ENCODE measurements around the gene TMEM30A.

TMEM30A gene

DNA sequence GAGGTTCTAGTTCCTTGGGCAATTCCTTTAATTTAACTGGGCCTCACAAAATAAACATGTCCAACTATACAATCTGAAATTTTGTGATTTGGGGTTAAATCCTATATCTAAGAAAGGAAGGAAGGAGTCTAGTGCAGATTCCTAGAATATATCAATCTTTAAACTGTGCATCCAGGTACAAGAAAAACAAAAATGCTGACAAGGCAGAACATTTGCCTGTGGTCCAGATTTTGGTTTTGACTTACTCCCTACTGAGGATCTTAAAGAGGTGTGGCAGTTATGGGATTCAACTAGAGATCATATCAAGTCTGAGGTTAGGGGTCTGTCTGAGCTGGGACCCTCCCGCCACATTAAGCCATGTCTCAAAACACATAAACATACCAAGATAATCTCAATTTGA is 23.3 kb downstream of the TMEM30A start:
- DNase-seq = no peak

DNA sequence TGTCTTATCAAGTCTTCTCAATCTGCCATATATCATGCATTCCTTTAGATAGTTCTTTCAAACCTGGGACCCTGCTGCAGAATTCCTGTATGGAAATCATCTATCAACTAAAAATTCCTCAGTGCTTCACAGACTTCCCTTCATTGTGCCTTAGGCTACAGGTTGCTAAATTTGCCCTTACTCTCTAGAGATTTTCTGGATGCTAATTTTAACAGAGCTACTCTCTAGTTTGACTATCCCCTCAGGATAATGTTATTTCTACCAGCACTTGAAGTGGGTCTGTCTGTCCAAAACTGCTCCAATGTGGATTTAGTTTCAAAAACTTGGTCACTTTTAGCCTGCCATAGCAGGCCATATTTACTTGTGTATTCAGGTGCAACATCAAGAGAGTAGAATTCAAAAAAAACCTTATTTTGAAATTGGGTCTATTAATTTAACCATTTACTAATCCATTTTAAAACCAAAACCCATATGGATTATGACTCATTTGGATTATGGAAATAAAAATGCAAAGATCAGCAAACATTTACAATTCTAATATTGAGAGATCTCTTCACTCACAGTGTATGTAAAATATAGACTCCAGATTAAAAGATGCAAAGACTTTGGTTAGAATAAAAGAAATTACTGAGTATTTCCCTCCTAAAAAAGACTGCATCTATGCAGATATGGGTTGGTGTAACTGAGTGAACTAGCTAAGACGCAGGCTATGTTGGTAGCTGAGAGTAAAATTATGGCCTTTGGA is 27.1 kb downstream of the TMEM30A start:
- DNase-seq = no peak

DNA sequence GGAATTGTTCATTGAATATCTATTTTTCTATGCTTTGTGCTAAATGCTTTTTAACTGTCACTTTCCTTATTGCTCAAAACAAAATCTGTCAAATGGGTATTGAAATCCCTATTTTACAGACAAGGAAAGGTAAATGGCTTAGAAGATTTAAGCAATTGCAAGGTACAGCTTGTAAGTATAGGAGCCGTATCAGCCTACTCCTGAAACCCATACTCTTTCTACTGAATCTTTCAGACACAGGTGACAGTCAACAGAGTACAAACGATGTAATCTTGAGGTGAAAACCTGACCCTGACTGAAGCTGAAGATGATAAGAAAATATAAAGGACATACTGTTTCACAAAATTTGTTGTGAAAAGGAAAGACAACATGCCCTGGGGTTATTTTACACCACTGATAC is 34.0 kb downstream of the TMEM30A start:
- DNase-seq = no peak

DNA sequence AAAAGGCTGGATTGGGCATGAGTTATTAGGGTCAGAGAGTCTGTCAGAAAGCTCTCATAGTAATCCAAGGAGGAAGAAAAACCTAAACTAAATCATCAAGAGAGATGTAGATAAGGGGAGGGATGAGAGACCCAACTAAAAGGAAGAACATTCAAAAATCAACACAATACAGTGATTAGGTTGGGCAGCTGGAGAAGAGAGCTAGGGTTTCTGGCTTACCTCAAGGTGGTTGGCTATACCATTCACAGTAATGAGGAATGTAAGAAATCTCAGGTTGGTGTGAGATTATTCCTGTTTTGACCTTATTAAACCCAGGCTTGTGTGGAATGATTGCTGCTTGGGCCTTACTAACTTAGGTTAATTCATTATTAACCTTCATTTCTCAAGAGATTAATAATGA is 34.8 kb downstream of the TMEM30A start:
- DNase-seq = no peak

DNA sequence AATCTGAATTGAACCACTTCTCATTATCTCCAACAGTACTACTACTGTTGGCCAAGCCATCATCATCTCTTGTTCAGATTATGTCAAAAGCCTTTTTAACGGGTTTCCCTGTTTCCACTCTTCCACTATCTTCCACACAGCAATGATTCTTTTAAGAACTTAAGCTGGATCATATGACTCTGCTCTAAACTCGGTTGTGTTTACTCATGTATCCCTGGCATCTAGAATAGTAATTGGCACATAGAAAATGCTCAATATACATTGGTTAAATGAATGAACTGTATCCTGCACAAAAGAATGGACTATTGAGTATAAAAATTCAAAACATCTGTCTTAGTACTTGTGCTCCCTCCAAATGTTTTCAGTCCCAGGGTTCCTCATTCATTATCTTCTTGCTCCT is 38.2 kb downstream of the TMEM30A start:
- no peak for DNase-seq

DNA sequence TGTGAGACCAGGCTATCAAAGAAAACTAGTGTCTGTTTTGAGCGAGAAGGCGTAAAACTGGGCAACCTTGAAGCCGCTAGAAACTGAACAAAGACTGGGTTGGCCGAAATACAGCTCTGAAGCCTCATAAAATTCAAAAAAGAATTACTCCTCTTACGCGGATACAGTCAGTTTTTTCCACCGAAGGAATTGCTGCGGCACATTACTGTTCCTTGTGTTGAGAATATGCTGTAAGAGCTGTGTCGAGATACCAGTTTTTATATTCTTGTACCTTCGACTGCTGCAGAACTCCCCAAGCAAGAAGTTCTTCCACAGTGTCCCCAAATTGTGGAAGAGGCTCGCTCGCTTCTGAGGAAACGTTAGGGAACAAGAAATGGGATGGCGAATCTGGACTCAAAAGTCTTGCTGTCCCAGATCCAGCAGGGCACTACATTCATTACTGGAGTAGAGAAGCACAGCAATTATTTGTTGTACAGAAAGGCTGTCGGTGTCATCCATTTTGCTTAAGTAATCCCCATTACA is 40.5 kb downstream of the TMEM30A start:
- no peak for DNase-seq

DNA sequence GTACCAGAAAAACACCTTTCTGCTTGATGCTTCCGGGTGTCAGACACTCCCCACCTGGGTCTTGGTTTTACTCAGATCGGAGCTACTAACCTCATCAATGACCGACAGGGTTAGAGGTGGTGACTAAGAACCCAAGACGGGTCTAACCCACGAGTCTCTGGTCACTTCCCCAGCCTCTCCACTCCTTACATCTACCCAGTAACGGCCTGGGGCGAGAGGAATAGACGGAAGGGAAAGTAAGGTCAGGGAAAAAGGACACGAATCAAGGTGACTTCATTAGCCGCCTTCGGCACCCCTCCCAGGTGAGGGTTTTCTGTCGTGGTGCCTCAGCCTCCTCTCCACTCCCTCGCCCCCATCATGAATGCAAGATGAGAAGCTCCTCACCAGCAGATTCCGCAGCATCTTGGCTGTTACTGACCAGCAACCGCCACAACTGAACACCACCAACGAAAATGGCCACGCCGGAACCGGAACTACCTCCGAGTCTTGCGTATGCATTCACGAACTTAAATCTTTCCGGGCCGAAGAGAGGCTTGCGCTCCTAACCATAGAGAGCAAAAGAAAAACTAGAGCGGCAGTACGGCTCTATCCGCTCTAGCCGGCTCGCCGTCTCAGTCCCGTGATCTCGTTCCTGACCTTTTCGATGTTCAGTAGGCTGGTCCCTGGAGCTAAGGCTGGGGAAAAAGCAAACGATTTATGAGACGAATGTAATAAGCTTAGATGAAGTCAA is 41.1 kb downstream of the TMEM30A start, which contains the start of gene COX7A2:
TSS of gene COX7A2 (minus strand) at position 469 of the 730 bp plus-strand sequence. CDS start at position 402, 67 bp downstream.
- DNase-seq = peak; percentile 90

DNA sequence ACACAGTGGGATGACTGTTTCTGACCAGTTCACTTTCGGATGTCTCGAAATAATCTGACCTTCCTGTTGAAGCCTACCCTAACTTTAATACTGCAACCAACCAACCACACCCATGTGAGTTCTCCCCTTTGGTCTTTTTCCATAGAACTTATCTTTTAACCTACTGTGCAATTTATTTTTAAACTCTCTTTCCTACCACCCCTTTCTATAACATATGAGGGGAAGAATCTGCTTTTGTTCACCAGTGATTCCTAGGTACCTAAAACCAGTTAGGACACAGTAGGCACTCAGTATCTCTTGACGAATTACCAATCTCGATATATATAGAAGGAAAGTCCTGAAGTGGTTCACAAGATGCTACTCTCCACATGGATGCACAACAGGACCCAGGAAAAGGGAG is 48.0 kb downstream of the TMEM30A start:
- no peak for DNase-seq

DNA sequence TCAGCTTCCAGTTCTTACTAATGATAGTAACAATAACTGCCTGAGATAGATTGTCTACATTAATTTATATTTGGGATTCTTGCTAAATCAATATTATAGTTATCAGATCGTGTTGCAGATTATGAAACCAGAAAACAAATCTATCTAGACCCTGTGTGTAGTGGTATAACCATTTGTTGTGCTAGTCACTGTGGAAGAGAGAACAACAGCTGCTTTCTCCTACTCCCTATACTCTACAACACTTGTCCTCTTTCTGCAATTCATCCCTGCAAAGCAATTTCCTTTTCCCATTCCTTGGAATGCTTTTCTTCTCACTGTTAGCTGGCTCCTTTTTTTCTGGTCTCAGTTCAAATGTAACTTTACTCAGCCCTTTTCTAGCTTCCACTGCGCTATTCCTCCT is 49.3 kb downstream of the TMEM30A start:
- no peak for DNase-seq

DNA sequence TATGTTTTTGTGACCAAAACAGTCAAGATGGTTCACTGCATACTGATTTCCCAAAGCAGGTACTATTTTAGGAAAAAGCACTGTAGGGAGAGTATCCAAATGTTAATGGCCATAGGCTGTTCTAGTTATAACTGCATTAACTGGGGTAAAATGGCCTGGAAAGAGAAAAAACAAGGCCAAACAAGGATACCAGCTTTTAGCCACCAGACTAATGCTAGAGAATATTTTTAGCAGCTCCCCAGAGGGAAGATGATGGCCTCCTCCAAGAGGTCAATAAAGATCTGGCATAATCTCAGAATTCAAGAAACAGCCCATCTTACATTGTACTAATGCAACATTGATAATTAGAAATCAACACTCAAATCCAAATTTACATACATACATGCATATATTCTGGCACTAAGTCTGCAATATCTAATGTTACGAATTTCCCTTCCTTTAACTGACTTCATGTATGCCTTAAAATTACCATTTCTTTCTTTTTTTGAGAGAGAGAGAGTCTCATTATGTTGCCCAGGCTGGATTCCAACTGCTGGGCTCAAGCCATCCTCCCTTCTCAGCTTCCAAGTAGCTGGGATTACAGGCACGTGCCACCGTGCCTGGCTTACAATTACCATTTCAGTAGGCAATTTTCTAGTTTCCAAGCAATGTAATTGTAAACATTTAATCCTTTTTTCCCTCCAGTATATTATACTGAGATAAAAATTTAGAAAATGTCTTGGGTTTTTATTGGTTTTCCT is 50.3 kb downstream of the TMEM30A start:
- no peak for DNase-seq

DNA sequence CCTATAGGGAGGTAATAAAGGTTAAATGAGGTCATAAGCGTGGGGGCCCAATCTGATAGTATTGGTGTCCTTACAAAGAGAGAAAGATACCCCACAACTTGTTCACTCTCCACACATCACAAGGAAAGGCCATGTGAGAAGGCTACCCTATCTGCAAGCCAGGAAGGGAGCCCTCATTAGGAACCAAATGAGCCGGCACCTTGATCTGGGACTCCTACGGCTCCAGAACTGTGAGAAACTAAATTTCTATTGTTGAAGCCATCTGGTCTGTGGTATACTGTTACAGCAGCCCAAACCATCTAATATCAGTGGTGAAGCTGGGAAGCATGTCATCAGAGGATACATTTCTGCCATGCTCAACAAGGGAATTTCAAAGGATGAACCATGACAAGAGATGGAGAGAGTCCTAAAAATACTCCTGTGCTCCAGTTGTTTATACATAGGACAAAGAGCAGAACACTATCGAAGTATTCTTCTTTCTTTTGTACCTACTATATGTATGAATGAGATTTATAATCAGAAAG is 51.4 kb downstream of the TMEM30A start:
- DNase-seq = no peak

DNA sequence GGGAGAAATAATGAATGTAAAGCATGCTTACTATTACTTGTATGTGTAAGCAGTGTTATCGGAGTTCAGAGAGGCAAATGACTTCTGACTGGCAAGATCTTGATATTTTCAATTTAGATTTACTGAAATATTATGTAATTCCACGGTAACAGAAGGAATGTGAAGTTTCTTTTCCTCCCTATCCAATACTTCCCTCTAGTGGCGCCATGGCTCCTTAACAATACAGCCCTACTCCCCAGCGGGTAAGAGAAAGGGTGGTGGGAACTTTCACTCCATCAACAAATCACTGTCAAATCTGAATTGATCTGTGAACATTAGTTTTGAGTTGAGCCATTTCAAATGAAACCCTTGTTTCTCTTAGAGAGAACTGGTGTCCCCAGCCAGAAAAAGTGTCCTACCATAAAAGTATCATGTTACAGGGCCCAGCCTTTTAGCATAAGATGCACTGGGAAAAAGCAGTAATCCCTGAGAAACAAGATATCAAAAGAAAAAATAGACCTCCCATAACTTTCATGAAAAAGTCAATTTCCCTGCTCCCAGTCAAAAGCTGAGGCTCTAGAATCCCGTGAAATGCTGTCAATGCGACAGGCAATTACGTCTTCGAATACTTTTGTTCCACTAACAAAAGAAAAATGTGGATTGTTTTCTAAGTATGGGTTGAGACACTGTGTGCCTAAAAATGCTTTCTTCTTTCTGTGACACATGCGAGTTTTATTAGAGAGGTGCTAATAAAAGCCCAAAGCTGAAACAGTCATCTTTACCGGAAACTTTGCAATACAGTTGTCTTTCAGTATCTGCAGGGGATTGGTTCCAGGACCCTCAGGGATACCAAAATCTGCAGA is 53.9 kb downstream of the TMEM30A start:
- no peak for DNase-seq

DNA sequence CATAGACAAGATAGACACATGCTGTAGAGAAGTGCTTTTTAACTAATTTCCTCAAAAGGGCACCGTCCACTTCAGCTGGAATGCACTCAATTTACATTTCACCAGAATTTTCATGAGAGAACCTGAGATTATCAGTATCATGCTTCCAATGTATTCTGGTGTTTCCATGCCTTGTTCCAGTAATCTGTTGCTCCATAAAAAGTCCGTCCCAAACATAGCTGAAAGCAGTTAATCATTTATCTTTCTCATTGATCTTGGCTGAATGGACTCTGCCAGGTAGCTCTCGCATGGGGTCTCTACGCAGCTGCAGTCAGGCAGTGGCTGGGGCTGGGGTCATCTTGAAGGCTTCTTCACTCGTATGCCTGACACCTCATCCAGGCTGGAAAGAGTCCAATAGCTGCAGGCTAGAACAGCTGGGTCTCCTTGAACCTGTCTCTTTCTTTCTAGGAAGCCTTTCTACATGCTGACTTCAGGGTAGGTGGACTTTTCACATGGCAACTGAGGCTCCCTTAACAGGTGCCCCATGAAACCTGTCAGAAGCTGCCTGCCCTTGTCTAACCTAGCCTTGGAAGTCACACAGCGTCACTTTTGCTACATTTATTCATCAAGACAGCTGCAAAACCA is 60.2 kb downstream of the TMEM30A start:
- DNase-seq = no peak

DNA sequence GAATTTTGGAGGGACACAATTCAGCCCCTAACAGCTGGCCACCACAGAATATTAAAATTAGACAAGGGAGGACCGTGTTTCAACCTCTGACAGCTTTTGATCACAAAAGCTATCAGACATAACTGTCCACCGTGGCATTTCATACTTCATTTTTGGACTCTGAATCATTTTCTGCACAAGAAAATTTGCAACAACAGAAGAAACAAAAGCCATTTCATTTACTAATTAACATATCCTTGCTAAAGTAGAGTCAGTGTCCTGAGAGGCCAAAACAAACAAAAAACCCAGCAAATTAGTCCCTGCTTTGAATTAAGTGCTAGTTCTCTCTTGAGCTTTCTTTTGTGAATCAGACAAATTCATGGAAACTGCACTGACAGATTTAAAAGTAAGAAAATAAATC is 61.2 kb downstream of the TMEM30A start:
- DNase-seq = no peak

DNA sequence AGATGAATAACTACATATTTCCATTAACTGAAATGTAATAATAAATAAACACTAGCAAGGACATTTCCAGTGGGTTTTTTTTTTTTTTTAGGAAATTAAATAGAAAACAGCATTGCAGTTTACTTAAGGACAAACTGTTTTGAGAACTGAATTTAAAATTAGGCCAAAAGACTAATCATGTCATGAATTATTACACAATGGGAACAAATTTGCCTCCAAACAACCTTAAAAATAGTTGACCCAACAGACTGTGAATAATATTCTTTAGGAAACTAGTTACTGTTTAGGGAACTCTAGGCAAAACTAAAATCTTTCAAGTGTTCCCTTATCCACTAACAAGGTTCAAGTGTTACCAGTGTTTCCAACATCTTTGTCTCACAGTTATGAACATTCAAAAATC is 62.3 kb downstream of the TMEM30A start:
- DNase-seq = no peak

DNA sequence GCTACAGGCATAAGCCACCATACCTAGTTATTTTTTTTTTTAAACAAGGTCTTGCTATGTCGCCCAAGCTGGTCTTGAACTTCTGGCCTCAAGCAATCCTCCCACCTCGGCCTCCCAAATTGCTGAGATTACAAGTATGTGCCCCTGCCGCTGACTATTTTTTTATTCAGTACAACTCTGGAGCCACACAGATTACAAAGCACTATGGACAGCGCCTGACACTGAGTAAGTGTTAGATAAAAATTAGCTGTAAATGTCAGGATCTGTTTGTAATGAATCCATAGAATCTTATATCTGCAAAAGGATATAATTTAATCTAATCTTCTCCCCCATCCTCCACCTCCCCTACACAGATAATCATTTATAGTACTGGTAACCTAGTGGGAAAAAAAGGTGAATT is 63.5 kb downstream of the TMEM30A start:
- no peak for DNase-seq

DNA sequence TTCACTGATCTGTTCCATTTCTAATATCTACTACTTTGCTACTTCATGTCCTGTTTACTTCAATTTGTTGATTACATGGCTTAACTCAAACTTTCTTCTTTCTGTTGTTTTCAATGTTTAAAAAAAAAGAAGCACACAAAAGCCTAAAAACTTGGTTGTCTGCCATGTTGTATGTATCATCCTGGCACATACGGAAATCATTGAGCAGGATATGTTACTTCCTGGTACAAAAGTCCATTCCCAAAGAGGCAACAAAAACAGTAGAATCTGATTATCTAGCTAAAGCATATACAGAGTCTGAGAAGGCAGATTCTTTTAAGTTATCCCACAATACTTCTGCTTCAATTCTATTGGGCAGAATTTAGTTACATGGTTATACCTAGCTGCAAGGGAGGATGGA is 64.2 kb downstream of the TMEM30A start:
- no peak for DNase-seq

DNA sequence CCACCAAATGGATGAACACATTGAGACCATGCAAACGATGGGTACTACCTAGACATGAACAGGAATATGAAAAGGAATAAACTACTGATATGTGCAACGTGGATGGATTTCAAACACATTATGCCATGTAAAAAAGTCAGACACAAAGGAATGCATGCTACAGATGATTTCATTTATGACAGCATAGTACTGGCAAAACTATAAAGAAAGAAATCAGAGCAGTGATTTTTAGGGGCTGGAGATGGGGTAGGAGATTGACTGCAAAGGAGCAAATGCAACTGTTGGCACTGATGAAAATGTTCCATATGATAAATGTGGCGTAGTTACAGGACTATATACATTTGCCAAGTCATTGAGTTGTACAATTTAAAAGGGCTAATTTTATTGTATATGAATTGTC is 65.3 kb downstream of the TMEM30A start:
- no peak for DNase-seq

DNA sequence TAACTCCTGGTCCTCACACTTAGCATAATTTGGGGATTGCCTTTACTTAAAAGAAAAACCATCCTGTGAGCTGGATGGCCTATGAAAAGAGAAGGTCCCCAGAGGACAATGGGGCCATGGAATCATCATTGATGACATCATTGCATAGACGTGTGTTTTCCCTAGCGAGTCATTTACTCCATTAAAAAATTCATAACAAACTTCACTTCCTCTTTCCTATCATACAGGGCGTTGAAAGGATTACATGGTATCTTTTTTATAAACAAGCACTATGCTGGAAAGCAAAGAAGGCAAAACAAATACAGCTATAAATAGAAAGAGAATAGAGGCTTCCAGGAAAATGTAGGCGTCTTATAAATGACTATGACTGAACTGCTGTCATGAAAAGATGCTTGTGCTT is 67.4 kb downstream of the TMEM30A start:
- DNase-seq = no peak

DNA sequence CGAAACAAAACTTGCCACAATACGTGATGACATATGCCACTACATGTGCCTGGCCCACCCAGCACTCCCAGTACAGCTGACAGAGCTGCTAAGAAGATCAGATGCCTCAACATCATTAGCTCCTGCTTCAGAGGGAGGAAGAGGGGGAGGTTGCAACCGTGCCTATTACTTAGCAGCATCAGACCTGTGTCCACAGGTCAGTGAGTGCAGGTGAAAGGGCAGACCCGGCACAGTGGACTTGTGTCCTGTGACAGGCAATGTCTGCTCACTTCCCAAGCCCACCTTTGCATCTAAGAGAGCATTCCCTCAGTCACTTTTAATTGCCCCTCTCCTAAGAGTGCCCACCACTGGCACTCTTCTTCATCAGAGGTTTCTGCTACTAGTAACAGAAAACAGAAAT is 69.3 kb downstream of the TMEM30A start:
- no peak for DNase-seq

DNA sequence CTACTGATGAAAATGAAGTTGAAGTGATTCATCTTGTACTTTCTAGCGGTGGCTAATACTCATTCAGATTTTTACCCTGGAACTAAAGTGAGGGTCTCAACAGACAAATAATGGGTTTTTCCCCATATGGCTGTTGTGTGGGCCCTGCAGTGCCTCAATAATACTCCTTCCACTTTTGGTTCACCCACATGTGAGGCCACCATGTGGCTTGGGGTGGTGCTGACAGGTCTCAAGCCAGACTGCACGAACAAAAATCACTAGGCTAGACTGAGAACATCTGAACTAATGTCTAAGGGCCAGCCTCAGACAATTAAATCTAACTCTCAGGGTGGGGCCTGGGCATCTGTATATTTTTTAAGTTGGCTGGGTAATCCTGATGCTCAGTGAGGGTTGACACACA is 70.9 kb downstream of the TMEM30A start:
- DNase-seq = no peak

DNA sequence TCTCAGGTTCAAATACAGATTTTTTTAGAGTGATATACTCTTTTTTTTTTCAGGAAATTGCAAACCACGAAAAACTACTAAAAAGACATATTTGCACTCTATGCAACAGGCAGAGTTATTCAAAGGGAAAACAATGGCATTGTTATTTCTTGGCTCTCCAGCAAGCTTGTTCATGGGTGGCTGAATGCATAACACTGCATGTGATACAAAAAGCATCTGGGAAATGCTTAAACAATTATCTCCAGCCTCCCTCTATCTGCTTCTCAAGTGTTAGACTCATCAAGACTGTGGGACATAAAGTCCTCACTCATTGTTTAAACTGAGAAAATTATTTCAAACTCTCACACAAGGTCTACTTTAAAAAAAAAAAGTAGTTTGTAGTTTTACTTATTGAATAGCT is 71.5 kb downstream of the TMEM30A start:
- DNase-seq = no peak

Measured in right forelimb (tissue), 1 donor.